Mammary epithelial cell (primary cell): ENCODE measurements around the gene PDE11A.

Experiments used
- CTCF ChIP-seq, 2 donors: IDR thresholded peaks in 1 of 2; conservative IDR thresholded peaks in 1 of 2; 2 replicates each; pipeline ENCODE4 v1.5.1; 2011 to 2012; ENCODE audit warnings: inconsistent platforms in 2 of 2, low read length in 2 of 2, mild to moderate bottlenecking in 2 of 2, control low read depth in 1 of 2, low read depth in 1 of 2; ENCODE audit not compliant: insufficient read depth in 1 of 2; ENCODE audit errors: extremely low read depth in 1 of 2
- EZH2 ChIP-seq: IDR thresholded peaks from 2 replicates; pipeline ENCODE4 v1.6.1; 2012; ENCODE audit warnings: low read length, inconsistent platforms, borderline replicate concordance

DNA sequence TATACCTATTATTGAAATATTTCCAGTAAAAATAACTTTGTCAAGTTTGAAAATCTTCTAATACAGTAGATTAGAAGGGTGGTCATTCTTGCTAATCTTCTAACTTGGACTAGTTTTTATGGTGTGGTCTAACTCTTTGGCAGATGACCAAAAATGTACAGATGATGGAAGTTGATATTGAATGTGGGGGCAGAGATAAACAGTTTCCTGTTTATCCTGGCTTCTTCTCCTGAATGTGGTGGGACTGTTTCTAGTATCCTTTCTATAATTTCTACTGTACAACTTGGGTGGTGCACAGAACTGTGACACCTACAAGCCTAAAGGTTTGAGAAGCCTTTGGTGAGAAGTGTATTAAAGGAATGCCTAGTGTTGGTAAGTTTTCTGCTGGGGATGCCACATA, 178.7 kb downstream of the PDE11A start:
- TF ChIP-seq CTCF (conservative IDR thresholded peaks at IDR 0.05 in 1 of 2, IDR thresholded peaks at IDR 0.05 in 1 of 2; ENCODE audit: extremely low read depth in 1 of 2, insufficient read depth in 1 of 2, low read depth in 1 of 2, low read length in 2 of 2) (no peak), EZH2 (no peak)
